H9 (cell line): ENCODE results near the gene KCTD16. TPM values are rescaled to one million over a fixed set of nuclear protein-coding genes. Genes with fewer than 3 reads are reported as not detected.

Source experiments
- DNase-seq: peaks from one replicate; pipeline ENCODE4 v3.0.0-alpha.2; 2017
- H2AFZ ChIP-seq: one replicate; pipeline ENCODE4 v1.6.1; 2013; ENCODE audit warnings: mild to moderate bottlenecking, low read length, control low read depth, moderate library complexity
- H2AK5ac ChIP-seq: 2 replicates; pipeline ENCODE4 v1.6.1; 2013; ENCODE audit warnings: low read length, control low read depth, mixed read lengths; ENCODE audit not compliant: insufficient read length
- H2BK120ac ChIP-seq: one replicate; pipeline ENCODE4 v1.6.1; 2013; ENCODE audit warnings: low read depth, mild to moderate bottlenecking, low read length, control low read depth, inconsistent platforms; ENCODE audit not compliant: poor library complexity, severe bottlenecking
- H2BK12ac ChIP-seq: 2 replicates; pipeline ENCODE4 v1.6.1; 2013; ENCODE audit warnings: low read length, control low read depth, mixed read lengths, low read depth; ENCODE audit not compliant: insufficient read length
- H2BK15ac ChIP-seq: 2 replicates; pipeline ENCODE4 v1.6.1; 2013; ENCODE audit warnings: low read depth, low read length, control low read depth
- H2BK20ac ChIP-seq: one replicate; pipeline ENCODE4 v1.6.1; 2013; ENCODE audit warnings: low read depth, mild to moderate bottlenecking, low read length, control low read depth, inconsistent platforms; ENCODE audit not compliant: poor library complexity, severe bottlenecking
- H2BK5ac ChIP-seq: 2 replicates; pipeline ENCODE4 v1.6.1; 2013; ENCODE audit warnings: low read length, control low read depth, mixed read lengths; ENCODE audit not compliant: insufficient read length
- H3K14ac ChIP-seq: 2 replicates; pipeline ENCODE4 v1.6.1; 2013; ENCODE audit warnings: low read length, control low read depth; ENCODE audit not compliant: insufficient read depth
- H3K18ac ChIP-seq: 2 replicates; pipeline ENCODE4 v1.6.1; 2013; ENCODE audit warnings: low read depth, mild to moderate bottlenecking, mixed read lengths, low read length, control low read depth; ENCODE audit not compliant: insufficient read length
- H3K23ac ChIP-seq: 2 replicates; pipeline ENCODE4 v1.6.1; 2013; ENCODE audit warnings: low read length, control low read depth, mixed read lengths, low read depth; ENCODE audit not compliant: insufficient read length
- H3K23me2 ChIP-seq: 2 replicates; pipeline ENCODE4 v1.6.1; 2013; ENCODE audit warnings: low read depth, mild to moderate bottlenecking, mixed read lengths, low read length, control low read depth; ENCODE audit not compliant: insufficient read length, poor library complexity, severe bottlenecking
- H3K27ac ChIP-seq: 2 replicates; pipeline ENCODE4 v1.5.1; 2013; ENCODE audit warnings: low read length, control low read depth, mixed read lengths, low read depth; ENCODE audit not compliant: insufficient read length
- H3K27me3 ChIP-seq: 2 replicates; pipeline ENCODE4 v1.6.1; 2013; ENCODE audit warnings: low read length, control low read depth, inconsistent platforms; ENCODE audit not compliant: insufficient read depth
- H3K4ac ChIP-seq: 2 replicates; pipeline ENCODE4 v1.6.1; 2013; ENCODE audit warnings: low read depth, mild to moderate bottlenecking, control low read depth, inconsistent platforms, low read length, moderate library complexity
- H3K4me1 ChIP-seq: 2 replicates; pipeline ENCODE4 v1.6.1; 2013; ENCODE audit warnings: low read length, control low read depth, inconsistent platforms; ENCODE audit not compliant: insufficient read depth
- H3K4me2 ChIP-seq: 2 replicates; pipeline ENCODE4 v1.6.1; 2013; ENCODE audit warnings: low read length, control low read depth, mixed read lengths; ENCODE audit not compliant: insufficient read length, insufficient read depth
- H3K56ac ChIP-seq: 2 replicates; pipeline ENCODE4 v1.6.1; 2013; ENCODE audit warnings: low read depth, mild to moderate bottlenecking, mixed read lengths, low read length, control low read depth; ENCODE audit not compliant: insufficient read length
- H3K79me1 ChIP-seq: 2 replicates; pipeline ENCODE4 v1.6.1; 2013; ENCODE audit warnings: low read depth, mild to moderate bottlenecking, moderate library complexity, low read length, control low read depth, inconsistent platforms; ENCODE audit not compliant: insufficient read depth, poor library complexity, severe bottlenecking
- H3K79me2 ChIP-seq: 2 replicates; pipeline ENCODE4 v1.6.1; 2013; ENCODE audit warnings: low read length, control low read depth, inconsistent platforms; ENCODE audit not compliant: insufficient read depth
- H3K9ac ChIP-seq: 2 replicates; pipeline ENCODE4 v1.6.1; 2013; ENCODE audit warnings: low read length, control low read depth, mixed read lengths; ENCODE audit not compliant: insufficient read length; ENCODE audit errors: extremely low read depth
- H3K9me3 ChIP-seq: one replicate; pipeline ENCODE4 v1.6.1; 2013; ENCODE audit warnings: low read depth, low read length, inconsistent platforms; ENCODE audit not compliant: control insufficient read depth
- H3T11ph ChIP-seq: one replicate; pipeline ENCODE4 v1.6.1; 2013; ENCODE audit warnings: mild to moderate bottlenecking, low read length, control low read depth, inconsistent platforms
- H4K20me1 ChIP-seq: one replicate; pipeline ENCODE4 v1.6.1; 2013; ENCODE audit not compliant: control insufficient read depth, insufficient read length, insufficient read depth
- H4K5ac ChIP-seq: 2 replicates; pipeline ENCODE4 v1.6.1; 2013; ENCODE audit warnings: low read depth, mild to moderate bottlenecking, mixed read lengths, low read length, control low read depth; ENCODE audit not compliant: insufficient read length
- H4K8ac ChIP-seq: replicated peaks from 2 replicates; pipeline ENCODE4 v1.6.1; 2013; ENCODE audit warnings: low read length, control low read depth, mixed read lengths, low read depth; ENCODE audit not compliant: insufficient read length
- H4K91ac ChIP-seq: 2 replicates; pipeline ENCODE4 v1.6.1; 2013; ENCODE audit warnings: low read depth, mild to moderate bottlenecking, moderate library complexity, mixed read lengths, low read length, control low read depth; ENCODE audit not compliant: insufficient read length
- H3K27ac Mint-ChIP-seq, 3 experiments: 2 replicates in 2 of 3; 3 replicates in 1 of 3; pipeline ENCODE4 v1.8.0; 2020 to 2021; ENCODE audit warnings: mixed read lengths in 3 of 3, mild to moderate bottlenecking in 1 of 3, moderate library complexity in 1 of 3
- H3K27me3 Mint-ChIP-seq: 2 replicates; pipeline ENCODE4 v1.8.0; 2021; ENCODE audit warnings: low read depth, mild to moderate bottlenecking, moderate library complexity, mixed read lengths
- H3K36me3 Mint-ChIP-seq, 3 experiments: 2 replicates in 2 of 3; 3 replicates in 1 of 3; pipeline ENCODE4 v1.8.0; 2020 to 2021; ENCODE audit warnings: low read depth in 3 of 3, mixed read lengths in 3 of 3; ENCODE audit not compliant: insufficient read depth in 1 of 3
- H3K4me1 Mint-ChIP-seq, 2 experiments: 2 replicates each; pipeline ENCODE4 v1.8.0; 2020; ENCODE audit warnings: mixed read lengths in 2 of 2
- H3K4me3 Mint-ChIP-seq, 2 experiments: 2 replicates in 1 of 2; 3 replicates in 1 of 2; pipeline ENCODE4 v1.8.0; 2020 to 2021; ENCODE audit warnings: mild to moderate bottlenecking in 2 of 2, mixed read lengths in 2 of 2, moderate library complexity in 1 of 2
- H3K9me3 Mint-ChIP-seq, 2 experiments: 2 replicates in 1 of 2; 3 replicates in 1 of 2; pipeline ENCODE4 v1.8.0; 2020; ENCODE audit warnings: mild to moderate bottlenecking in 2 of 2, mixed read lengths in 2 of 2, moderate library complexity in 1 of 2
- WGBS: extraction: QIAGEN DNeasy Blood & Tissue Kit; methylation state at CpG from one replicate; pipeline ENCODE4 v1.1.7; 2013; ENCODE audit warnings: missing lambda C conversion rate, low lambda C conversion rate, mixed read lengths; ENCODE audit not compliant: insufficient read length; ENCODE audit errors: extremely low coverage; 5-methylcytosine and 5-hydroxymethylcytosine counted together
- total RNA-seq: library from RNA; stranded (reverse); gene quantifications from 2 replicates; pipeline ENCODE4 v1.2.1, GENCODE V29; 2021
- TF ChIP-seq, protein P1 (sequence below): fragments of 200-600 bp; sonication (generic); conservative IDR thresholded peaks from 3 replicates; pipeline ENCODE4 v1.8.0; 2021; ENCODE audit warnings: antibody characterized with exemption, mild to moderate bottlenecking

The KCTD16 gene
- total RNA-seq, 1 experiment from 2014 or later = 0.09 TPM

DNA sequence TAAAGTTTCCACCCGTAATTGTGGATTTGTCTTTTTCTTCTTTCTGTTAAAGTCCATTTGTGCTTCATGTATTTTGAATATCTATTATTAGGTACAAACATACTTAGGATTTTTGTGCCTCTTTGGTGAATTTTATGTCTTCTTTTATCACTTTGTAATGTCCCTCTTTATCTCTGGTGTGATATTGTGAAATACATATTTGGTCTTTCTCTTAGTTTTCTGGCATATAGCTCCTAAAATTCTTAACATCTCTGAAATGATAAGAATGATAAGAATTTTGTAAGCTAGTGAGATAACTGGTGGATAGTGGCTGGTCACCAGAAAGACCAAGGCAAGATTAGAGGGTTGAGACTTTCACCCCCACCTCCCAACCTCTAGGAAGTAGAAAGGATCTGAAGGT lies 111.1 kb downstream of the KCTD16 start:
- no peaks in the 10 kb centered on the region for H3K23me2 ChIP-seq
- no CpG with 5 or more reads among the region's 1 CpG for WGBS
- peaks cover 3 to 6% of the 10 kb centered on the region in 2 experiments; a peak in 3 of 5 replicates for H3K9me3 Mint-ChIP-seq
- no peaks in the 10 kb centered on the region for H3K79me1 ChIP-seq
- no peak overlapping the region for H2AFZ ChIP-seq
- no peak overlapping the region for H2BK12ac ChIP-seq
- no peak overlapping the region for H3K14ac ChIP-seq
- H3K18ac ChIP-seq = no peak overlapping the region
- no peak for DNase-seq
- H2BK20ac ChIP-seq = no peak overlapping the region
- H2BK5ac ChIP-seq = no peak overlapping the region
- no peaks in the 10 kb centered on the region for H3K27me3 Mint-ChIP-seq
- H2BK120ac ChIP-seq = no peak overlapping the region
- H2AK5ac ChIP-seq = no peak overlapping the region
- H3K4me1 ChIP-seq = no peaks in the 10 kb centered on the region; the same call in 1 of the 2 replicates
- H3K27ac ChIP-seq = no peak overlapping the region
- TF ChIP-seq, protein P1, sequence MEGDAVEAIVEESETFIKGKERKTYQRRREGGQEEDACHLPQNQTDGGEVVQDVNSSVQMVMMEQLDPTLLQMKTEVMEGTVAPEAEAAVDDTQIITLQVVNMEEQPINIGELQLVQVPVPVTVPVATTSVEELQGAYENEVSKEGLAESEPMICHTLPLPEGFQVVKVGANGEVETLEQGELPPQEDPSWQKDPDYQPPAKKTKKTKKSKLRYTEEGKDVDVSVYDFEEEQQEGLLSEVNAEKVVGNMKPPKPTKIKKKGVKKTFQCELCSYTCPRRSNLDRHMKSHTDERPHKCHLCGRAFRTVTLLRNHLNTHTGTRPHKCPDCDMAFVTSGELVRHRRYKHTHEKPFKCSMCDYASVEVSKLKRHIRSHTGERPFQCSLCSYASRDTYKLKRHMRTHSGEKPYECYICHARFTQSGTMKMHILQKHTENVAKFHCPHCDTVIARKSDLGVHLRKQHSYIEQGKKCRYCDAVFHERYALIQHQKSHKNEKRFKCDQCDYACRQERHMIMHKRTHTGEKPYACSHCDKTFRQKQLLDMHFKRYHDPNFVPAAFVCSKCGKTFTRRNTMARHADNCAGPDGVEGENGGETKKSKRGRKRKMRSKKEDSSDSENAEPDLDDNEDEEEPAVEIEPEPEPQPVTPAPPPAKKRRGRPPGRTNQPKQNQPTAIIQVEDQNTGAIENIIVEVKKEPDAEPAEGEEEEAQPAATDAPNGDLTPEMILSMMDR = no peak
- H3K56ac ChIP-seq = no peak overlapping the region
- H3K79me2 ChIP-seq = no peaks in the 10 kb centered on the region
- H3K36me3 Mint-ChIP-seq = peaks cover 0 to 12% (median 0%) of the 10 kb centered on the region in 3 experiments; a peak in 1 of 7 replicates
- H3K4me1 Mint-ChIP-seq = peaks cover 9 to 12% of the 10 kb centered on the region in 2 experiments; a peak in 1 of 4 replicates
- no peaks in the 10 kb centered on the region for H3K27me3 ChIP-seq
- no peak overlapping the region for H4K5ac ChIP-seq
- H3K4ac ChIP-seq = no peak overlapping the region
- no peak overlapping the region for H3K4me3 Mint-ChIP-seq
- no peak overlapping the region for H3K4me2 ChIP-seq
- H3K23ac ChIP-seq = no peak overlapping the region
- no peaks in the 10 kb centered on the region for H4K20me1 ChIP-seq
- no peak overlapping the region for H4K8ac ChIP-seq
- H3K27ac Mint-ChIP-seq = no peak overlapping the region
- no peak overlapping the region for H3T11ph ChIP-seq
- no peak overlapping the region for H3K9ac ChIP-seq
- H3K9me3 ChIP-seq = no peaks in the 10 kb centered on the region
- H2BK15ac ChIP-seq = no peak overlapping the region
- no peak overlapping the region for H4K91ac ChIP-seq
